ENCODE results near the gene UBE3C. TPM values are rescaled to one million over a fixed set of nuclear protein-coding genes. Genes with fewer than 3 reads are reported as not detected.

The UBE3C gene
- total and polyA plus RNA-seq, 9 of the 15 experiments (the other 6 are each of a cell fraction or from before 2014, with no cell fraction given): 9.6 to 91.7 (median 75.4) TPM

GRCh38 chr7:157090485-157091165 lies 48.1 kb upstream of the UBE3C start (continued):
- no peak for TF ChIP-seq ZNF133 (CRISPR knock-in tag; IDR thresholded peaks at IDR 0.05)
- no peak for TF ChIP-seq CGGBP1 (CRISPR knock-in tag; IDR thresholded peaks at IDR 0.05)

GRCh38 chr7:157096286-157097055 lies 42.3 kb upstream of the UBE3C start:
- peak overlapping the region in 1 of 2 experiments; percentile 73; a peak in 1 of 4 replicates for H3K9ac ChIP-seq (ENCODE audit: insufficient read depth in 1 of 2, low read depth in 2 of 2, low read length in 2 of 2)
- BruUV-seq (replicated peaks): no TSS peak
- H2AFZ ChIP-seq (ENCODE audit: low read depth, low read length): 0 out of 2 replicates have a peak overlapping the region, but pooled peaks have one; percentile 27
- POLR2A ChIA-PET: no interaction called here
- H3K9me1 ChIP-seq (ENCODE audit: control insufficient read depth, insufficient read depth, low read length): no peaks in the 10 kb centered on the region
- in situ Hi-C loops (cut with MboI): no loop called here
- DNase-seq (ENCODE audit: extremely low read depth in 1 of 4, low spot score in 3 of 4) (no peak), FAIRE-seq (no peak), ATAC-seq (peak; percentile 59)
- no peak overlapping the region for H3K27ac ChIP-seq (ENCODE audit: extremely low read depth, low read depth, low read length)
- peaks cover 0 to 4% of the 10 kb centered on the region in 2 experiments; a peak in 2 of 5 replicates for H3K4me1 ChIP-seq (replicated peaks in 1 of 2; ENCODE audit: control insufficient read depth in 2 of 2, insufficient read depth in 2 of 2, low read length in 2 of 2)
- H3K36me3 ChIP-seq (ENCODE audit: control insufficient read depth, insufficient read depth, low read length): no peaks in the 10 kb centered on the region
- H4K20me1 ChIP-seq (replicated peaks; ENCODE audit: control insufficient read depth, insufficient read depth, low read length): no peaks in the 10 kb centered on the region
- 0 out of 2 replicates have a peak, but pooled peaks cover 2% of the 10 kb centered on the region for H3K9me3 ChIP-seq (replicated peaks; ENCODE audit: control insufficient read depth, insufficient read depth, low read depth, low read length)
- peaks cover 43 to 73% of the 10 kb centered on the region in 2 experiments for H3K27me3 ChIP-seq (ENCODE audit: control insufficient read depth in 2 of 2, insufficient read depth in 2 of 2, low read length in 2 of 2)
- intact Hi-C loops (cut with micrococcal nuclease): no loop called here
- no peaks in the 10 kb centered on the region for H3K79me2 ChIP-seq (ENCODE audit: control insufficient read depth, insufficient read depth, low read length)
- no peak overlapping the region for H3K4me2 ChIP-seq (ENCODE audit: insufficient read depth, low read length)
- CTCF ChIA-PET (ENCODE audit: low intra/inter-chr PET ratio): interaction anchor here (0.6 kb wide), 1 partner anchor 142 kb away, joined by 3 read pairs; no protein-coding TSS in a partner anchor
- H3K4me3 ChIP-seq: no peak overlapping the region
- 1% methylated on average over 26 of the region's 26 CpGs for WGBS (ENCODE audit: insufficient coverage, low coverage, missing lambda C conversion rate)
- TF ChIP-seq COPS2 (conservative IDR thresholded peaks at IDR 0.05): no peak
- peak in 1 of 2 experiments; percentile 43; a peak in 3 of 4 replicates for TF ChIP-seq NRF1 (conservative IDR thresholded peaks at IDR 0.05 in 1 of 2, IDR thresholded peaks at IDR 0.05 in 1 of 2)
- TF ChIP-seq ETV1 (tag; conservative IDR thresholded peaks at IDR 0.05; ENCODE audit: low read depth): no peak
- TF ChIP-seq SMAD3 (CRISPR knock-in tag; conservative IDR thresholded peaks at IDR 0.05): no peak
- TF ChIP-seq TSC22D4 (tag; IDR thresholded peaks at IDR 0.05): no peak
- TF ChIP-seq PTRF (tag; IDR thresholded peaks at IDR 0.05): no peak
- TF ChIP-seq E2F6 (IDR thresholded peaks at IDR 0.05; ENCODE audit: borderline replicate concordance in 1 of 2, extremely low read depth in 1 of 2, insufficient read depth in 1 of 2, insufficient read length in 1 of 2, low read depth in 1 of 2, low read length in 1 of 2, poor library complexity in 1 of 2, severe bottlenecking in 1 of 2): peak in 1 of 2 experiments; percentile 26
- TF ChIP-seq POLR3A (IDR thresholded peaks at IDR 0.05; ENCODE audit: borderline replicate concordance, extremely low read depth, insufficient read depth, insufficient read length): no peak
- no peak for TF ChIP-seq FOXJ2 (tag; IDR thresholded peaks at IDR 0.05)
- no peak for TF ChIP-seq THAP12 (CRISPR knock-in tag; IDR thresholded peaks at IDR 0.05)
- TF ChIP-seq ZNF224 (CRISPR knock-in tag; IDR thresholded peaks at IDR 0.05): no peak

Data from K562 (cell line).